Sigmoid colon (tissue), 3 donors: ENCODE data around the gene SCOC.

Experiments used
- CTCF ChIP-seq, 4 experiments: fragments of 450-650 bp in 3 of 4; fragments of 200-600 bp in 1 of 4; IDR thresholded peaks; one replicate each; pipeline ENCODE4 v1.5.1; 2016 to 2019; ENCODE audit warnings: antibody characterized with exemption in 4 of 4, mild to moderate bottlenecking in 3 of 4, moderate library complexity in 2 of 4
- POLR2A ChIP-seq, 2 donors: fragments of 450-650 bp; IDR thresholded peaks; one replicate each; pipeline ENCODE4 v1.6.1; 2016; ENCODE audit warnings: antibody characterized with exemption in 2 of 2, mild to moderate bottlenecking in 2 of 2, moderate library complexity in 2 of 2

GRCh38 chr4:140343303-140343702, 30.1 kb upstream of the SCOC start:
- TF ChIP-seq CTCF (IDR thresholded peaks at IDR 0.05) (no peak), POLR2A (IDR thresholded peaks at IDR 0.05) (no peak)
